SJSA1 (cell line): ENCODE measurements around the gene SLAMF1. TPM values are rescaled to one million over a fixed set of nuclear protein-coding genes. Genes with fewer than 3 reads are reported as not detected.
"Not testable (repeated sequence)": the region's sequence is repeated elsewhere in the genome, so short reads cannot be mapped to it uniquely, and the experiment has no call there.

Source experiments
- DNase-seq, 2 experiments: peaks; one replicate each; pipeline ENCODE4 v3.0.0-alpha.2; 2015 to 2020; ENCODE audit warnings: low spot score in 2 of 2, low read depth in 1 of 2
- H3K27ac ChIP-seq: fragments of 250-450 bp; sonication (Bioruptor Pico); 2 replicates; pipeline ENCODE4 v1.5.1; 2020; ENCODE audit warnings: mild to moderate bottlenecking, moderate library complexity
- H3K27me3 ChIP-seq: fragments of 250-450 bp; sonication (Bioruptor Pico); replicated peaks from 2 replicates; pipeline ENCODE4 v1.5.1; 2020; ENCODE audit warnings: mild to moderate bottlenecking, moderate library complexity
- H3K36me3 ChIP-seq: fragments of 250-450 bp; sonication (Bioruptor Pico); 2 replicates; pipeline ENCODE4 v1.5.1; 2020; ENCODE audit warnings: mild to moderate bottlenecking
- H3K4me1 ChIP-seq: fragments of 250-450 bp; sonication (Bioruptor Pico); replicated peaks from 2 replicates; pipeline ENCODE4 v1.6.1; 2021; ENCODE audit warnings: mild to moderate bottlenecking
- H3K4me3 ChIP-seq: fragments of 250-450 bp; sonication (Bioruptor Pico); 2 replicates; pipeline ENCODE4 v1.5.1; 2020; ENCODE audit warnings: mild to moderate bottlenecking
- H3K9me3 ChIP-seq: fragments of 250-450 bp; sonication (Bioruptor Pico); replicated peaks from 2 replicates; pipeline ENCODE4 v1.5.1; 2020; ENCODE audit warnings: mild to moderate bottlenecking
- total RNA-seq: library from RNA; depleted of rRNA; stranded (reverse); fragments of >200 nt; shearing (Covaris generic); gene quantifications from 2 replicates; pipeline ENCODE4 v1.2.3, GENCODE V29; 2014

Gene SLAMF1
- total RNA-seq, 1 experiment from 2014 or later: not detected

GRCh38 chr1:160578175-160578524 is 68.7 kb downstream of the SLAMF1 start:
- Histone ChIP-seq H3K4me1 (no peaks in the 10 kb centered on the region), H3K27ac (no peak overlapping the region), H3K9me3 (no peaks in the 10 kb centered on the region), H3K4me3 (no peak overlapping the region), H3K36me3 (no peaks in the 10 kb centered on the region), H3K27me3 (no peaks in the 10 kb centered on the region)
- no peak for DNase-seq

GRCh38 chr1:160577671-160578070 is 69.2 kb downstream of the SLAMF1 start:
- Histone ChIP-seq H3K27ac (no peak overlapping the region), H3K27me3 (no peaks in the 10 kb centered on the region), H3K9me3 (no peaks in the 10 kb centered on the region), H3K36me3 (no peaks in the 10 kb centered on the region), H3K4me3 (no peak overlapping the region), H3K4me1 (no peaks in the 10 kb centered on the region)
- no peak for DNase-seq

GRCh38 chr1:160576884-160577283 is 70.0 kb downstream of the SLAMF1 start:
- Histone ChIP-seq H3K27me3 (no peaks in the 10 kb centered on the region), H3K4me1 (no peaks in the 10 kb centered on the region), H3K27ac (no peak overlapping the region), H3K4me3 (no peak overlapping the region), H3K36me3 (no peaks in the 10 kb centered on the region), H3K9me3 (no peaks in the 10 kb centered on the region)
- DNase-seq: no peak

GRCh38 chr1:160576390-160576789 is 70.5 kb downstream of the SLAMF1 start:
- Histone ChIP-seq H3K36me3 (no peaks in the 10 kb centered on the region), H3K27me3 (no peaks in the 10 kb centered on the region), H3K4me1 (no peaks in the 10 kb centered on the region), H3K4me3 (no peak overlapping the region), H3K27ac (no peak overlapping the region), H3K9me3 (no peaks in the 10 kb centered on the region)
- DNase-seq: no peak

GRCh38 chr1:160575112-160575664 is 71.7 kb downstream of the SLAMF1 start:
- no peaks in the 10 kb centered on the region for H3K9me3 ChIP-seq
- no peaks in the 10 kb centered on the region for H3K36me3 ChIP-seq
- no peak overlapping the region for H3K4me3 ChIP-seq
- H3K27me3 ChIP-seq: no peaks in the 10 kb centered on the region
- H3K4me1 ChIP-seq: no peaks in the 10 kb centered on the region
- H3K27ac ChIP-seq: no peak overlapping the region
- DNase-seq: no peak

- no peak for DNase-seq
- H3K27ac ChIP-seq: no peak overlapping the region
- no peaks in the 10 kb centered on the region for H3K27me3 ChIP-seq
- H3K4me3 ChIP-seq: no peak overlapping the region
- no peaks in the 10 kb centered on the region for H3K36me3 ChIP-seq
- no peaks in the 10 kb centered on the region for H3K9me3 ChIP-seq
- no peaks in the 10 kb centered on the region for H3K4me1 ChIP-seq
Observed at GRCh38 chr1:160570840-160571239, 76.0 kb downstream of the SLAMF1 start.

GRCh38 chr1:160569806-160570205 is 77.0 kb downstream of the SLAMF1 start:
- no peaks in the 10 kb centered on the region for H3K36me3 ChIP-seq
- H3K9me3 ChIP-seq: no peaks in the 10 kb centered on the region
- H3K4me3 ChIP-seq: no peak overlapping the region
- H3K4me1 ChIP-seq: no peaks in the 10 kb centered on the region
- H3K27ac ChIP-seq: no peak overlapping the region
- no peaks in the 10 kb centered on the region for H3K27me3 ChIP-seq
- no peak for DNase-seq

GRCh38 chr1:160567858-160568682 is 78.8 kb downstream of the SLAMF1 start:
- no peaks in the 10 kb centered on the region for H3K36me3 ChIP-seq
- DNase-seq: no peak

GRCh38 chr1:160567341-160567740 is 79.5 kb downstream of the SLAMF1 start:
- DNase-seq: no peak
- Histone ChIP-seq H3K9me3 (no peaks in the 10 kb centered on the region), H3K27ac (no peak overlapping the region), H3K4me1 (no peaks in the 10 kb centered on the region), H3K36me3 (no peaks in the 10 kb centered on the region), H3K27me3 (no peaks in the 10 kb centered on the region), H3K4me3 (no peak overlapping the region)

More at GRCh38 chr1:160567858-160568682, 78.8 kb downstream of the SLAMF1 start:
- no peaks in the 10 kb centered on the region for H3K4me1 ChIP-seq
- H3K4me3 ChIP-seq: no peak overlapping the region
- H3K27ac ChIP-seq: no peak overlapping the region
- no peaks in the 10 kb centered on the region for H3K9me3 ChIP-seq
- H3K27me3 ChIP-seq: no peaks in the 10 kb centered on the region

GRCh38 chr1:160565564-160565963 is 81.3 kb downstream of the SLAMF1 start:
- no peaks in the 10 kb centered on the region for H3K36me3 ChIP-seq
- H3K4me1 ChIP-seq: no peaks in the 10 kb centered on the region
- DNase-seq: no peak
- H3K9me3 ChIP-seq: no peaks in the 10 kb centered on the region
- H3K4me3 ChIP-seq: no peak overlapping the region
- H3K27ac ChIP-seq: no peak overlapping the region
- H3K27me3 ChIP-seq: no peaks in the 10 kb centered on the region

- not testable (repeated sequence) for H3K9me3 ChIP-seq, H3K4me3 ChIP-seq, DNase-seq, H3K4me1 ChIP-seq, H3K27me3 ChIP-seq, H3K36me3 ChIP-seq, H3K27ac ChIP-seq
Observed at GRCh38 chr1:160563230-160563629, 83.6 kb downstream of the SLAMF1 start.

GRCh38 chr1:160562745-160563144 is 84.1 kb downstream of the SLAMF1 start:
- not testable (repeated sequence) for H3K4me3 ChIP-seq, DNase-seq, H3K36me3 ChIP-seq, H3K27ac ChIP-seq, H3K4me1 ChIP-seq, H3K27me3 ChIP-seq, H3K9me3 ChIP-seq

- Histone ChIP-seq H3K27ac (no peak overlapping the region), H3K4me1 (no peaks in the 10 kb centered on the region), H3K27me3 (no peaks in the 10 kb centered on the region), H3K4me3 (no peak overlapping the region), H3K9me3 (no peaks in the 10 kb centered on the region), H3K36me3 (no peaks in the 10 kb centered on the region)
- DNase-seq: no peak
Observed at GRCh38 chr1:160560806-160561205, 86.0 kb downstream of the SLAMF1 start.

GRCh38 chr1:160560045-160560705 is 86.7 kb downstream of the SLAMF1 start:
- H3K4me3 ChIP-seq: no peak overlapping the region
- no peaks in the 10 kb centered on the region for H3K36me3 ChIP-seq
- no peak overlapping the region for H3K27ac ChIP-seq
- H3K9me3 ChIP-seq: no peaks in the 10 kb centered on the region
- no peak for DNase-seq
- no peaks in the 10 kb centered on the region for H3K27me3 ChIP-seq
- H3K4me1 ChIP-seq: no peaks in the 10 kb centered on the region
